ENCODE measurements around the gene UQCC2.

The UQCC2 gene

DNA sequence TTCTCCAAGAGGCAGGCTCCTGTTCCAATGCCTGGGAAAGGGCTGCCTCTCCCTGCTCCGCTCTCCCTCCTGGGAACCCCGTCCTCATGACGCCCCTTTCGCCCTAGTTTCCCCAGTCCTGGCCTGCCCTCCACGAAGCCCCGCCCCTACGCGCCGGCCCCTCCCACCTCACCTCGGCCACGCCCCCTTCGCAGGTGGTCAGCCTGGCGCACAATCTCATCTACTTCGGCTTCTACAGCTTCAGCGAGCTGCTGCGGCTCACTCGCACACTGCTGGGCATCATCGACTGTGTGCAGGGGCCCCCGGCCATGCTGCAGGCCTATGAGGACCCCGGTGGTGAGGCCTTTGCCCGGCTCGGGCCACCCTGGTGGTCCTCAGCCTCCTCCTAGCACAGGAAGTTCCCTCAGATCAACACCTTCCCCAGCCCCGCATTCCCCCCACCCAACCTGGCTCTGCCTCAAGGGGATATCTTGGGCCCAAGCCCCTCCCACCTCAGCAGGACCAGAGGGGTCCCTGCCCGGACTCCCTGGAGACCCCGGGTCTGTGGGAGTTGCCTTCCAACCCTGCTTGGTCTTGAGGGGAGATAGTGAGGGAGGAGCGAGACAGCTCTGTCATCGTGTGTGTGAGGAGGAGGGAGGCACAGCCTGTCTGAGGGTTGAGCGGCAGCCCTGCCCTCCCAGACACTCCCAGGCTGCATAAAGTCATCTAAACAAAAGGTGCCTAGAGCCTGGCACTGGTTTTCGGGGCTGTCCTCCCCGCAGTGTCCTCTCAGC, 40.3 kb downstream of the UQCC2 start:
- no peak for DNase-seq

DNA sequence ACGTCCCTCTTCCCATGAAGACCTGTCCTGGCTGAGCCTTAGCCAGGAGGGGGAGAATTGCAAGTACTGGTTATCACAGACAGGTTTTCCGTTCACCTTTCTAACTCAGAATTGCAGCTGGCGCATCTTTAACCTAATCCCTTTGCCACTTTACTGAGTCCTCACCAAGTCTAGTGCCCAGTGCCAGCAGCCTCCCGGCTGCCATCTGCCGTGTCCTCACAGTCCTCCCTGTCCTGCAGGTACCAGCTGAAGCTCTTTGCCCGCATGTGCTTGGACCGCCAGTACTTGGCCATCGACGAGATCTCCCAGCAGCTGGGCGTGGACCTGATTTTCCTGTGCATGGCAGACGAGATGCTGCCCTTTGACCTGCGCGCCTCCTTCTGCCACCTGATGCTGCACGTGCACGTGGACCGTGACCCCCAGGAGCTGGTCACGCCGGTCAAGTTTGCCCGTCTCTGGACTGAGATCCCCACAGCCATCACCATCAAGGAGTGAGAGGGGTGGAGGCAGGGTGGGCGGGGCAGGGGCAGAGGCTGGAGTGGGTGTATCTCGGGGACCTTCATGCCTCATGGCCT, 41.3 kb downstream of the UQCC2 start:
- DNase-seq = no peak

DNA sequence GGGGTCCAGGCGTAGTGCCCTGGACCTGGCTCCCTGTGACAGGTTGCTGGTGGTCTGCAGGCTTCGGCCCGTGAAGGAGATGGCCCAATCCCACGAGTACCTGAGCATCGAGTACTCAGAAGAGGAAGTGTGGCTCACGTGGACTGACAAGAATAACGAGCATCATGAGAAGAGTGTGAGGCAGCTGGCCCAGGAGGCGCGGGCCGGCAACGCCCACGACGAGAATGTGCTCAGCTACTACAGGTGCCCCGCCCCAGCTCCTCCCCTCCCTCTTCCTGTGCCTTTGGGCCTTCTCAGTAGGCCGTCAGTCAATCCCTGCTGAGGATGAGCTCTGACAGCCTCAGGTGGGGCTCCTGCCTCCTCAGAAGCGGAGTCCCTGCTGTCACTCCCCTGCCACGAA, 42.6 kb downstream of the UQCC2 start:
- DNase-seq = no peak

DNA sequence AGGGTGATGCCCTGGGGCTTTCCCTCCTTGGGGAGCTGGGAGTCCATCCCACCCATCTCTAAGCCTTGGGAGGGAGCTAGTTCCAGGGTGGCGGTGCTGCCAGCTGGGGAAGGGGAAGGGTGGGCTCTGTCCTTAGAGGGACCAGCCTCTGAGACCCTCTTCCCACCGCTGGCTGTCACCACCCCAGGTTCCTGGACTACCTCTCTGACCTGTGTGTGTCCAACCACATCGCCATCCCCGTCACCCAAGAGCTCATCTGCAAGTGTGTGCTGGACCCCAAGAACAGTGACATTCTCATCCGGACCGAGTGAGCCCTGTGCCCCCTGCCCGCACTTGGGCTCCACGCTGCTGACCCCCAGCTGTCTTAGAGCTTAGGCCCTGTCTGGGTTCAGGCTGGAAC, 43.2 kb downstream of the UQCC2 start:
- no peak for DNase-seq

DNA sequence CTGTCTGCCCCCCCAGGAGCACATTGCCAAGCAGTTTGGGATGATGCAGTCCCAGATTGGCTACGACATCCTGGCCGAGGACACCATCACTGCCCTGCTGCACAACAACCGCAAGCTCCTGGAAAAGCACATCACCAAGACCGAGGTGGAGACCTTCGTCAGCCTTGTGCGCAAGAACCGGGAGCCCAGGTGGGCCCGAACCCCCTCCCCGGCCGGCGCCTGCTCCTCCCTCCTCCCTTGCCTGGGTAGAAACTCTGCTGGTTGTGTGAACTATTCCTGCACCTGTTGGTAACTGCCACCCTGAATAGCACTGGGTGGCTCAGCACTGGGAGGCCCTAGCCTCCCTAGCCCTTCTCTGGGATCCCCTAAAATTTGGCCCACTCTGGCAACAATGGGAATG, 43.7 kb downstream of the UQCC2 start:
- DNase-seq = no peak

DNA sequence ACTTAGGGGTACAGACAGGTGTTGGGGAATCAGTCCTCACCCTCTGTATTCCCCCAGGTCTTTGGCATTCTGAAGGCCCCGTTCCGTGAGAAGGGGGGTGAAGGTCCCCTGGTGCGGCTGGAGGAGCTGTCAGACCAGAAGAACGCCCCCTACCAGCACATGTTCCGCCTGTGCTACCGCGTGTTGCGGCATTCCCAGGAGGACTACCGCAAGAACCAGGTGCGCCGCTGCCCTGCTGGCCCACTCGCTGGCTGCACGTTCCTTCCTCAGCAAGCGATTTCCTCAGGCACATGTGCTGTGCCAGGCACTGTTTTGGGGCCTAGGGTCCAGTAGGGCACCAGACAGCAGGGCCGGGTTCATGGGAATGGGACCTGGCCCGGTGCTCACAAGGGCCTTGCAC, 44.4 kb downstream of the UQCC2 start:
- no peak for DNase-seq

DNA sequence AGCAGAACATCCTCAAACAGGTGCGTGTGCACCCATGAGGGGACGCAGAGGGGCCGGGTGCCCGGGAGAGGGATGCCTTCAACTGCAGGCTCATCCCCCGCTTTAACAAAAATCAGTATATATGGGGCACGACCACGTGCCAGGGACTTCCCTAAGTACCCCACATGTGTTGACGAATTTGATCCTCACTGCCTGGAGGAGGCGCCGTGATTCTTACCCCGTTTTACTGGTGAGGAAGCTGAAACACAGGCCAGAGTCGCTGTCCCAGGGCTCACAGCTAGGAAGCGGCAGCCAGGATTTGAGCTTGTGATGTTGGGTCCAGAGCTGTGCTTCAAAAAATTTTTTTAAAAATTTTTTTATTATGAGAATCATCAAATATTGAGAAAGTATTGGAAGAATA, 45.5 kb downstream of the UQCC2 start:
- no peak for DNase-seq

DNA sequence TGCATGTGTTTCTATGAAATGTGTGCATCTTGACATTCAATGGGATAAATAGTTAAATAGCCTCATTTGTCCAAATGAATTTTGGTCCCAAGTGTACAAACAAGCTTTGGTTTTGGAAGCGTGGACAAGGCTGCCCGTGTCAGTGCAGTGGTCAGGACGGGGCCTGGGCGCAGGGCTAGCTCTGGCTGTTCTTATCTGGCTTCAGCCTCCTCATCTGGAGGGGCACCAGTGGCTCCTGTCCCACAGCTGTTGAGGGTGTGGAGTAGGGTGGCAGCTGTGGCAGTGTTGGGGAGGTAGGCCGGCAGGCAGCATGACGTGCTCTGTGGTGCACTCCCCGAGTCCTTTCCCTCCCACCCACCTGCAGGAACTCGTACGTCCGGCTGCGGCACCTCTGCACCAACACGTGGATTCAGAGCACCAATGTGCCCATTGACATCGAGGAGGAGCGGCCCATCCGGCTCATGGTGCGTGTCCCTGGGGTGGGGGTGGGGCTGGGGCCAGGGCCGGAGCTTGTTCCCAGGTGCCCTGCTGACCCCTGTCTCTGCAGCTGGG, 46.9 kb downstream of the UQCC2 start:
- DNase-seq = no peak

DNA sequence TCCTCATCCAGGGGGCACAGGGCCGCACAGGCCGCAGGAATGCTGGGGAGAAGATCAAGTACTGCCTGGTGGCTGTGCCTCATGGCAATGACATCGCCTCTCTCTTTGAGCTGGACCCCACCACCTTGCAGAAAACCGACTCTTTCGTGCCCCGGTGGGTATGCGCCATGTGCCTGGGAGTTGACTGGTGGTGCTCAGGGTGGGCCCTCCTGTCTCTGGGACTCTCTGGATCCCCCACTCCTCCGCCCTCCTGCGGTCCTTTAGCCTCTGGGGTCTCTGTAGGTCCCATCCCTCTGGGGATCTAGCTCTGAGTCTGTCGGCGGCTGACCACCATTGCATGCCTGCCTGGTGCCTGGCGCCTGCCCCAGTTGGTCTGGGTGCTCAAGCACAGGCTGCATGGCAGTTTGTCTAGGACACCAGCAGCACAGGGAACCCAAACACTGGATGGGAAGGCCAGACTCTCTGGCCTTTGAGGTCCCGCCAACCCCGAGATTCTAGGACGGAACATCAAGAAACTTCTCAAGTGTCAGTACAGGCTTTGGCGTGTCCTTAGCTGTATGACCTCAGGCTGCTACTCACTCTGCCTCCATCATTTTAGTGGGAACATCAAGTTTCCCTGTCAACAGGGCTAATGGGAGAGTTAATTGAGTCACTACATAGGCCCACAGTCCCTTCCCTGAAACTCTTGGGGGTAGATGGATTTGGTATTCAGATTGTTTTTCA, 47.6 kb downstream of the UQCC2 start:
- no peak for DNase-seq

DNA sequence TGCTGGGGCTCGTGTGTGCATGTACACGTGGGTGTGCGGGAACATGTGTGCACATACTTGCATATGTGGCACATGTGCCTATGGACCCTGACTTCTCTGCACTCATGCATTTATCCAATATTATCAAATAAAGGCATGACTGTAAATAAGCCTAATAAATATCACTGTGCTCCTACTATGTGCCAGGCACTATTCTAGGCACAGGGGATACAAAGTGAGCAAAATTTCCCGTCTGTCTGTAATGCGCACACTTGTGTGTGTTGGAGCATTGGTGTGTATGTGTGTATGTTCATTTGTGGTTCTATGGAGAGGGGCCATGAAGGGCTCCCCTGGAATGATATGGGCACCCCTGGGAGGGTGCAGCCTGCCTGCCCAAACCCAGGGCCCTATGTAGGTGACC, 48.5 kb downstream of the UQCC2 start:
- no peak for DNase-seq

DNA sequence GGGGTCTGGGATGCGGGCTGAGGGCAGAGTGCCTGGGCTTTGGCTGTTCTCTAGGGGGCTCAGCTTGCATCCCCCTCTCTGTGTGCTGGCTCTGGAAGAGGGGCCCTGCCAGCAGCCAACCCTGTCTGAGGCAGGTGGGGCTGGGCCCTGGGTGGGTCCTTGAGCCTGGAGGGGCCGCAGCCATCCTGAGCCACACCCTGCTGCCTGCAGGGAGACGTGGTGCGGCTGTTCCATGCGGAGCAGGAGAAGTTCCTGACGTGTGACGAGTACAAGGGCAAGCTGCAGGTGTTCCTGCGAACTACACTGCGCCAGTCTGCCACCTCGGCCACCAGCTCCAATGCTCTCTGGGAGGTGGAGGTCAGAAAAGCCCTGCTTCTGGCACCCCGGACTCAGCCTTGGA, 49.2 kb downstream of the UQCC2 start:
- no peak for DNase-seq

DNA sequence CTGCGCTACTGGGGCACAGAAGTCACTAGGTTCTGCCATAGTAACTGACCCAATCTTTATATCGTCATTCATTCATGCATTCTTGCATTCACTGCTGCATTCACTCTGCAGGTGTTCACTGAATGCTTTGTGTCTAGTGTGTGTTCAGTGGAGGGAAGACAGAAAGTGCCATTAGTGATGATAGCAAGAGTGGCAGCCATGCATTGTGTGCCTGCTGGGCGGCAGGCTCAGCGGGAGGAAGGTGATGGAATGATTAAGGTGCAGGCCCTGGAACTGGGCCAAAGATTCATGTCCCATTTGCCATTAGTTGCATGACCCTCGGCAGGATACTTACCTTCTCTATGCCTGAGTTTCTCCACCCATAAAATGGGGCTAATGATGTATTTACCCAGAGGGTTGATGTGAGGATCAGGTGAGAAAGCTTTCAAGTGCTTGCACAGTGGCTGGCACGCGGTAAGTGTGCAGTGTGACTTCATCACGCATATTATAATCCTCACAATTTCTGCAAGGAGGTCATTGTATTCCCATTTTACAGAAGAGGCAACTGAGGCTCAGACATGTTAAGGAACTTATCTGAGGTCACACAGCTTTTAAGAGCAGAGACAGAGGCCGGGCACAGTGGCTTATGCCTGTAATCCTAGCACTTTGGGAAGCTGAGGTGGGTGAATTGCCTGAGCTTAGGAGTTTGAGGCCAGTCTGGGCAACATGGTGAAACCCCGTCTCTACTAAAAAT, 50.2 kb downstream of the UQCC2 start:
- no peak for DNase-seq

DNA sequence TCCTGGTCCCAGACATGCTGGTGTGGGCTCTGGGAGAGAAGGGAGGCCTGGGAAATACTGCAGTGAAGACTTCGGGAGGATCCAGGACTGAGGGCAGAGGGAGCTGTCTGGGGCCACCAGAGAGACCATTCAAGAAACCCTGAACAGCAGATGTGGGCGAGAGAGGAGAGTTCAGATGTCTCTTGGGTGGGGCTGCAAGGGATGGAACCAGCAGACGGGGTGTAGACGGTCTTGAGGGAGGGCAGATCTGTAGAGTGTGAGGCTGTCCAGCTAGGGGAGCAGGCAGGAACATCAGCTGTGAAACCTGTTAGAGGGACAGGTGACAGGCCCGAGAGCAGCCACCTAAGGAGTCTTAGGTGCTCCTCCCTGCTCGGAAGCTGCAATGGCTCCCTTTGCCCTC, 51.5 kb downstream of the UQCC2 start:
- no peak for DNase-seq

DNA sequence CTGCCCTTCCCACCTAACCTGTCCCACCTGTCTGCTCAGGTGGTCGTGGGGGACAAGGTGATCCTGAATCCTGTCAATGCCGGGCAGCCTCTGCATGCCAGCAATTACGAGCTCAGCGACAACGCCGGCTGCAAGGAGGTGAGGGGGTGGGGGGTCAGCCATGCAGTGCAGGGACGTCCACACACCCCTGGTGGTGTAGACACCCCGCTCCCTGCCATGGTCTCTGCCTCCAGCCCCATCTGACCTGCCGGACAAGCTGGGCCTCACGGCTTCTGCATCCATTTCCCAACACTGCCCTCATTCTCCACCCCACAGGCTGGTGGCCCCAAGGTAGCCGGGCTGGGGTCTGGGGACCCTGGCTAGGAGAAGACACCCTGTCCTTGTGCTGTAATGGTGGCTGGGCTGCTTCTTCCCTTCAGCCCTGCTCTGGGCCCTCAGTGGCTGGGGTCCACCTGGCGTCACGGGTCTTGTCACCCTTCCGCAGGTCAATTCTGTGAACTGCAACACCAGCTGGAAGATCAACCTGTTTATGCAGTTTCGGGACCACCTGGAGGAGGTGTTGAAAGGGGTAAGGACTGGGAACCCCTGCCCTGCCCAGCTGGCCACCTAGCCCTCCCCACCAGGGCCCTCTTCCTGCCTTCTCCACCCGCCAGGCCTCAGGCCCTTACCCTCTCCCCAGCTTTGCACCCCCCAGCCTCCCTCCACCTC, 52.4 kb downstream of the UQCC2 start:
- no peak for DNase-seq

DNA sequence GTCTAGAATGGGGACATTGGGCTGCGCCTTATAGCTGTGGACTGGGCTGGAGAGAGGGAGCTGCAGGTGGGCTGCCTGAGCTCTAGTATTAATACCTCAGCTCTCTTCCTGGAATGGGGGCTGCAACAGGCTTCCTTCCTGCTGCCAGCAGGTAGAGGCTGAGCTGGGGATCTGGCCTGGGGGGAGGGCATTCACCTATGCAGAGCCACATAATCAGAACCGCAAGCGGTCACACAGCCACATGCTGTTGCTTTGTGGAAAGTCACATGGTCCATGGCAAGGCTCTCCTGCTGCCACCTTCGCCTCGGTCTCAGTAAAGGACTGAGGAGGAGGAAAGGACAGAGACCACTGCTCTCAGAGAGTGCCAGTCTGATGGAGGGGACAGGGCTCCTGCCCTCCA, 54.7 kb downstream of the UQCC2 start:
- no peak for DNase-seq

DNA sequence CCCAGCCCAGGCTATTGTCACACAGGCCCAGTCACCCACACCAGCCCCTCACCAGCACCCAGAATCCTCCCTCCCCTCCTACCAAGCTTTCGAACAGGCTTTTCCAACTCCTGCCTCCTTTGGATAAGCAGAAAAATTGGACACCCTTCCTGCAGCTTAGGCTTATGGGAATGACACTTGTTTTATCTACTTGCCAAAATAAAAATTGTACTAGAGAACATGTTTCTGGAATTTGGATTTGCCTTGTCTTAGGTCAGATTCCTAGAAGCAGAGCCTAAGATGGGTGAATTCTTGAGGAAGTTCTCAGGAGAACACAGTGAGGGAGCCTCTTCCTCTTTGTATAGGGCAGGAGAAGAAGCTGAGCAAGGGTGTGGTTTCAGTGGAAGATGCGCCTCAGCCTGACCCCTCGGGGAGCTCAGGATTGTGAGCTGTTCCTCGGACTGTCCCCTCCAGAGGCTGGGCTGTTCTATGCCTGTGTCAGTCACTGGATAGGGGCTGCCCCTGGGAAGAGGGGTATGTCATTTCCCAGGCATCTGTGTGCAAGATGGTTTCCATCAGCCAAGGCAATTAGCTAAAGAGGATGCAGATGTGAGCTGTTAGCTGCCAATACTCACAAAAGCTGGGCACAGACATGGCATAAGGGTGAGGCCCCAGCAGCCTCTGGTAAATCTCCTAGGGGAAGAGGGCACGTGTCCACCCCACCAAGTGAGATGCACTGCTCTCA, 56.5 kb downstream of the UQCC2 start:
- DNase-seq = no peak

DNA sequence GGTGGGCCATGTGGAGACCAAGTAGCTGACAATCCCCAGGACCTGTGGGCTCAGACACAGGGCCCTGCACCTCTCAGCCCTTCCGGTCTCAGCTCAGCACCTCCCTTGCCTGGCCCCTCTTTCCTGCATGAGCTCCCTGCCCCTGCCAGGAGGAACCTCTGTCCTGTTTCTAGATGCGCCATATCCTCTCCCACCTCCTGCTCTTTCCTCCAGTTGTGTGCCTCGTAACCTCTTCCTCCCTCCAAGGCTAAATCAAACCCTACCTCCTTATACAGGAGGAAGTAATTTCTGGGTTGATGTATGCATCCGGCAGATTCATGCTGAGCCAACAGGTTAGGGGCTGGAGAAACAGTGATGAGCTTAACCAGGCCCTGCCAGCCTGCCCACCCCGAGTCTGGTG, 59.5 kb downstream of the UQCC2 start:
- no peak for DNase-seq

DNA sequence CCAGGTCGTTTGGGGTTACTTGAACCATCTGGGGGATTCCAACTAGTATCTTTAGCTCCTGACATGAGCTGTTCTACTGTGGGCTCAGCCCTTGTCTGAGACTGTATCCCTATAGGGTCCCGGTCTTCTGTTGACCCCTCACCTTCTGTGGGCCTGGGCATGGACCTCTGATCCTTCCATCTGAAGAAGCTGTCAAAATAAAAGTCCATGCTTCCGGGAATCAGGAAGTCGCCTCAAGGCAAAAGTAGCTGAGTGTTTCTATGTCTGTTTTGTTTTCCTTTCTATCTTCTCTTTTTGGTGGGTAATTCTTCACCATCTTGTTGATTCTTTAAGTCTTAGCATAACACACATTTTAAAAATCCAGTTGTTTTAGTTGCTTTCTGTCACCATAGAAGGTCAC, 60.1 kb downstream of the UQCC2 start:
- no peak for DNase-seq

Measured in SW 1271 (cell line).